ENCODE results near the gene USP21.

GRCh38 chr1:161140755-161141400 is 18.4 kb upstream of the USP21 start:
- TF ChIP-seq POLR2AphosphoS5 (IDR thresholded peaks at IDR 0.05; ENCODE audit: low read depth, low read length), result no peak
- no peak for TF ChIP-seq REST (IDR thresholded peaks at IDR 0.05; ENCODE audit: insufficient read depth in 1 of 2, low read depth in 2 of 2, low read length in 2 of 2)
- TF ChIP-seq TAF1 (IDR thresholded peaks at IDR 0.05; ENCODE audit: borderline replicate concordance, insufficient read depth, low read length), result no peak
- no peak for TF ChIP-seq SIN3A (IDR thresholded peaks at IDR 0.05; ENCODE audit: borderline replicate concordance, insufficient read depth, low read length)
- no peak for TF ChIP-seq FOXP2 (optimal IDR thresholded peaks at IDR 0.05; ENCODE audit: borderline replicate concordance, extremely low read depth, extremely low read length, insufficient read depth)

Measured in PFSK-1 (cell line).